Lung (tissue), 12 donors: ENCODE data around the gene RBM20. TPM values are rescaled to one million over a fixed set of nuclear protein-coding genes. Genes with fewer than 3 reads are reported as not detected.

Experiments
- ATAC-seq: fragments of 200-7000 bp; cut with Tn5 transposase; one replicate; pipeline ENCODE4 v1.9.1; 2020; ENCODE audit warnings: moderate number of reproducible peaks; ENCODE audit not compliant: insufficient read depth, low FRiP score
- DNase-seq, 3 donors: peaks; one replicate each; pipeline ENCODE4 v3.0.0-alpha.2; 2013 to 2017
- H3K27ac ChIP-seq, 2 donors: one replicate each; pipeline ENCODE4 v1.5.1; 2013; ENCODE audit warnings: mild to moderate bottlenecking in 2 of 2, moderate library complexity in 2 of 2, control low read depth in 1 of 2, inconsistent platforms in 1 of 2, low read depth in 1 of 2, low read length in 1 of 2
- H3K27me3 ChIP-seq, 3 donors: one replicate each; pipeline ENCODE4 v1.5.1; 2013; ENCODE audit warnings: low read length in 2 of 3; ENCODE audit not compliant: control insufficient read depth in 3 of 3, insufficient read depth in 3 of 3
- H3K36me3 ChIP-seq, 4 donors: one replicate each; pipeline ENCODE4 v1.5.1; 2013; ENCODE audit warnings: low read length in 4 of 4, mild to moderate bottlenecking in 1 of 4, moderate library complexity in 1 of 4; ENCODE audit not compliant: control insufficient read depth in 4 of 4, insufficient read depth in 4 of 4
- H3K4me1 ChIP-seq, 5 donors: one replicate each; pipeline ENCODE4 v1.5.1; 2013; ENCODE audit warnings: low read length in 5 of 5, mild to moderate bottlenecking in 2 of 5, moderate library complexity in 1 of 5; ENCODE audit not compliant: control insufficient read depth in 5 of 5, insufficient read depth in 5 of 5
- H3K4me3 ChIP-seq: one replicate; pipeline ENCODE4 v1.5.1; 2013; ENCODE audit warnings: mild to moderate bottlenecking, control low read depth, moderate library complexity
- H3K9ac ChIP-seq, 2 donors: one replicate each; pipeline ENCODE4 v1.5.1; 2013; ENCODE audit warnings: low read length in 2 of 2, control low read depth in 1 of 2; ENCODE audit not compliant: insufficient read depth in 1 of 2
- H3K9me3 ChIP-seq, 4 donors: one replicate each; pipeline ENCODE4 v1.5.1; 2013; ENCODE audit warnings: low read length in 3 of 4, mild to moderate bottlenecking in 1 of 4, moderate library complexity in 1 of 4; ENCODE audit not compliant: control insufficient read depth in 4 of 4, insufficient read depth in 3 of 4
- WGBS, 2 donors: extraction: QIAGEN DNeasy Blood & Tissue Kit; methylation state at CpG; one replicate each; pipeline ENCODE4 v1.1.7; 2013; 5-methylcytosine and 5-hydroxymethylcytosine counted together
- polyA plus RNA-seq, 2 donors: library from polyadenylated mRNA; stranded (reverse); fragments of 200-250 nt; gene quantifications; one replicate each; pipeline ENCODE4 v1.2.1, GENCODE V29; 2013
- total RNA-seq, 2 donors: library from RNA; depleted of rRNA in 1 of 2; stranded (reverse); fragments of >200 nt in 1 of 2; gene quantifications; one replicate each; pipeline ENCODE4 v1.2.1, GENCODE V29; 2014 to 2021
- TF ChIP-seq, protein P1 (sequence below): IDR thresholded peaks from 2 replicates; pipeline ENCODE4 v1.5.1; 2012; ENCODE audit warnings: mild to moderate bottlenecking; ENCODE audit errors: control extremely low read depth, extremely low read depth
- donor health status: control.
- donor health status: control.
- donor health status: Bipolar disorder and iron deficiency.
- donor health status: healthy.
- donor health status: DM: yes; HTN: yes; CAD: no.

Gene RBM20
- total and polyA plus RNA-seq, 4 donors: 0.25 to 3.3 (median 0.66) TPM

GRCh38 chr10:110871298-110872084 is 227.4 kb downstream of the RBM20 start, which contains the start of gene PDCD4:
Gene PDCD4 (plus strand): TSS chr10:110871928. CDS start chr10:110876028, 4,100 bp downstream.
- TF ChIP-seq, protein P1, sequence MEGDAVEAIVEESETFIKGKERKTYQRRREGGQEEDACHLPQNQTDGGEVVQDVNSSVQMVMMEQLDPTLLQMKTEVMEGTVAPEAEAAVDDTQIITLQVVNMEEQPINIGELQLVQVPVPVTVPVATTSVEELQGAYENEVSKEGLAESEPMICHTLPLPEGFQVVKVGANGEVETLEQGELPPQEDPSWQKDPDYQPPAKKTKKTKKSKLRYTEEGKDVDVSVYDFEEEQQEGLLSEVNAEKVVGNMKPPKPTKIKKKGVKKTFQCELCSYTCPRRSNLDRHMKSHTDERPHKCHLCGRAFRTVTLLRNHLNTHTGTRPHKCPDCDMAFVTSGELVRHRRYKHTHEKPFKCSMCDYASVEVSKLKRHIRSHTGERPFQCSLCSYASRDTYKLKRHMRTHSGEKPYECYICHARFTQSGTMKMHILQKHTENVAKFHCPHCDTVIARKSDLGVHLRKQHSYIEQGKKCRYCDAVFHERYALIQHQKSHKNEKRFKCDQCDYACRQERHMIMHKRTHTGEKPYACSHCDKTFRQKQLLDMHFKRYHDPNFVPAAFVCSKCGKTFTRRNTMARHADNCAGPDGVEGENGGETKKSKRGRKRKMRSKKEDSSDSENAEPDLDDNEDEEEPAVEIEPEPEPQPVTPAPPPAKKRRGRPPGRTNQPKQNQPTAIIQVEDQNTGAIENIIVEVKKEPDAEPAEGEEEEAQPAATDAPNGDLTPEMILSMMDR: no peak
- H3K9ac ChIP-seq: peak within 1 kb of the TSS; percentile 44 to 97
- DNase-seq: peak; percentile 100
- 1% methylated on average over 46 to 47 of the region's 47 CpGs for WGBS, 2 donors
- peak within 1 kb of the TSS; percentile 89 to 95 for H3K27ac ChIP-seq
- ATAC-seq: peak; percentile 96
- H3K36me3 ChIP-seq: peaks cover 0 to 4% (median 0%) of the 10 kb centered on the region in 4 donors
- peaks cover 0 to 35% (median 7%) of the 10 kb centered on the region in 5 donors for H3K4me1 ChIP-seq
- no peaks in the 10 kb centered on the region for H3K27me3 ChIP-seq
- peak within 1 kb of the TSS; percentile 67 for H3K4me3 ChIP-seq
- no peaks in the 10 kb centered on the region for H3K9me3 ChIP-seq

DNA sequence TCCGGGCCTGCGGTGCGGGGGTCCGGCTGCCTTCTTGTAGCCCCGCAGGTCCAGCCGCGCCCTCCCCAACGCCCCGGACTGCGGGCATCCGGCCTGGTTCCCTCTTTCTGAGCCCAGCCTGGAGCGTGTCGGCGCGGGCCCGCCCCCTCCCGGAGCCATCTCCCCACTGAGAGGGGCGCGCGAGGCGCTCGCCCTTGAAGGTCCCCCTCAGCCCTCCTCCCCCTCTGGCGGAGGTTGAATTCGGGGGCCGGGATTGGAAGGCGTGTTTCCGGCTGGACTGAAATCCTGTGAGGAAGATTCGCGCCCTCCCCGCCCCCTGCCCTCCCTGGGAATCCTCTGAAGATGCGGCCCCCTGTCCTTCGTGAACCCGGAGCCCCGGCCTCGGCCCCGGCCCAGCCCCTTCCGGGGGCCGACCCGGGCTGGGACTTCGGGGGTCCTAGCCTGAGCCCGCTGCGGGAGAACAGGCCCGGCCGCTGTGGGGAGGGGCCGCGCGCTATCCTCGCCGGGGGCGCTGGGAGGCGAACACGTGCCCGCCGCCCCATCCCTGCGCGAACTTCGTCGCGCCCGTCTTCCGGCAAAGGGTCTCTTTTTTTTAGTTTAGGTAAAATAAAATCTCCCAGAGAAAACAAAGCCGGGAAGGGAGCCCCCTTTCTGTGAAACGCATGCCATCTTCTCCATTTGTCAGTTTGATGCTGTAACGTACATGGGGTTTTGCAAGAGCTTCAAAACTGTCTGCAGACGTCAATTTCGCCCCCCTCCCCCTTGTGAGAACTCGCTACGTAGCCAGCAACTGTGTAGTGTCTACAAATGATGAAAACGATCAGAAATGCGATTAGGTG is 228.2 kb downstream of the RBM20 start:
- 0 to 1% methylated on average over 53 to 70 of the region's 70 CpGs for WGBS, 2 donors
- no peaks in the 10 kb centered on the region for H3K9me3 ChIP-seq
- TF ChIP-seq, protein P1: no peak
- ATAC-seq (peak; percentile 70), DNase-seq (peak; percentile 94 to 96 (median 95))
- peaks cover 0 to 38% (median 7%) of the 10 kb centered on the region in 5 donors for H3K4me1 ChIP-seq
- no peaks in the 10 kb centered on the region for H3K27me3 ChIP-seq
- H3K27ac ChIP-seq: peak overlapping the region; percentile 89 to 95
- H3K9ac ChIP-seq: peak overlapping the region; percentile 20 to 97
- H3K4me3 ChIP-seq: peak overlapping the region; percentile 67
- peaks cover 0 to 7% (median 2%) of the 10 kb centered on the region in 4 donors for H3K36me3 ChIP-seq

- Histone ChIP-seq H3K27me3 (no peaks in the 10 kb centered on the region), H3K36me3 (peaks cover 0 to 15% (median 2%) of the 10 kb centered on the region in 4 donors), H3K4me3 (peak overlapping the region; percentile 67), H3K9me3 (no peaks in the 10 kb centered on the region), H3K27ac (peak overlapping the region in 1 of 2 donors; percentile 89), H3K9ac (peak overlapping the region; percentile 20 to 97), H3K4me1 (peaks cover 0 to 38% (median 7%) of the 10 kb centered on the region in 5 donors)
- peak in 2 of 3 donors; percentile 53 to 74 for DNase-seq
- WGBS, 2 donors: 5% methylated on average over 16 of the region's 16 CpGs
- TF ChIP-seq, protein P1: no peak
- no peak for ATAC-seq
These were observed 229.1 kb downstream of the RBM20 start for GRCh38 chr10:110872984-110873923.
